ENCODE results near the gene PTPRD. TPM values are rescaled to one million over a fixed set of nuclear protein-coding genes. Genes with fewer than 3 reads are reported as not detected.

PTPRD gene
- total RNA-seq, 1 experiment from 2014 or later, result 0.02 TPM

DNA sequence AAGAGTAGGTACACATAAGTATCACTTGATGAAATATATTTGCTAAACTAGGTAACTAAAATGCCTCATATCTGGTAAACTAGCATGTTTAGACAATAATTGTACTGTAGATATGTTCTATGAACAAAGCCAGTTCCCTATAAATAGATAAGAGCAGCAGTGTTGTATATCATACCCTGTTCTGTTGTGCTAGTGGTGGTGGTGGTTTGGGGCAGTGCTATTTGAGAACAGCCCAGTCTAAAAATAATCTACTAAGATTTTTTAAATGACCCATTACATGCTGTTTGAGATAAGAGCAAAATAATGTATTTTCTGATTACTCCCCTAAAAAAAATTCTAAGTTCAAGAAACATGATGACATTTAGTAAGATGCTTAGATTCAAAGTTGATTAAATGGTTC, 1984.0 kb downstream of the PTPRD start (continued):
- TF ChIP-seq EGR1 (IDR thresholded peaks at IDR 0.05; ENCODE audit: low read depth), result no peak
- TF ChIP-seq CEBPB (IDR thresholded peaks at IDR 0.05; ENCODE audit: low read depth), result no peak
- TF ChIP-seq EZH2 (IDR thresholded peaks at IDR 0.05), result no peak
- no peak for TF ChIP-seq ZFX (IDR thresholded peaks at IDR 0.05)
- TF ChIP-seq, protein P1, sequence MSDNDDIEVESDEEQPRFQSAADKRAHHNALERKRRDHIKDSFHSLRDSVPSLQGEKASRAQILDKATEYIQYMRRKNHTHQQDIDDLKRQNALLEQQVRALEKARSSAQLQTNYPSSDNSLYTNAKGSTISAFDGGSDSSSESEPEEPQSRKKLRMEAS (IDR thresholded peaks at IDR 0.05), result no peak
- no peak for TF ChIP-seq ZNF274 (IDR thresholded peaks at IDR 0.05; ENCODE audit: low read depth, low read length)
- TF ChIP-seq POLR2A (IDR thresholded peaks at IDR 0.05; ENCODE audit: borderline replicate concordance, extremely low read depth, insufficient read depth, insufficient read length), result no peak

DNA sequence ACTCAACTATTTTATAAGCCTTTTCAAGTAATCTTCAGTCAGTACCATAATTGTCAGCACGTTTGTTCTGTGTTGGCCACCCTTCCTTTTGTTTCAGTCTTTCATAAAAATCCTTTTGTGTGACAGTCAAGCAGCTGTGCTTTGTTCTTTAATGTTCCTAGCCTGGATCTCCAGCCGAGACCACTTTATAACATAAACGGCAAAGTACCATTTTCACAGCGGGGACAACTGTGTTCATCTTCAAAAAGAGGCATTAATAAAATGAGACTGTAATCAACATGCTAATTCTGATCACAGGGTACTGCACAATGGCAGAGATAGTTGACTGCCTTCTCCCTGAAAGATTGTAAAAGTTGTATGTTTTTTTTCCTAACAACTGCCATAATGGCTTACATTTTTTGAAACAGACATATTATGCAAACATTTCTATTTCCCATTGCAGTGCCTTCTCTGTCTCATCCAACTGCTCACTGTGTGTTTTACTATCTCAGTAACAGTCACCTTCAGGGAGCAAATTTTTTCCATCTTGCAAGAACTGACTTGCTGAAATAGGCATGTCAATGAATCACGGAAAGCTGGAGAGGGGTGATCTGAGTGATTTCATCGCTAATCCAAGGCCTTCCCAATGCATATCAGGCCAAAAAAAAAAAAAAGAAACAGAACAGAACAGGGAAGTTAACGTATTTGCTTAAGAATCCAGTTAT, 1984.7 kb downstream of the PTPRD start:
- POLR2A ChIA-PET, result no interaction called here
- Histone ChIP-seq H3K9ac (ENCODE audit: low read length) (no peak overlapping the region), H3K4me1 (ENCODE audit: control insufficient read depth in 1 of 2, insufficient read depth in 2 of 2, low read length in 2 of 2) (no peaks in the 10 kb centered on the region), H3K27ac (ENCODE audit: low read depth, low read length) (no peak overlapping the region), H3K4me2 (ENCODE audit: low read length) (no peak overlapping the region), H3K4me3 (replicated peaks in 1 of 2; ENCODE audit: low read depth in 1 of 2, low read length in 2 of 2) (no peak overlapping the region), H3K36me3 (ENCODE audit: control insufficient read depth in 1 of 2, insufficient read depth in 2 of 2, low read length in 2 of 2) (no peaks in the 10 kb centered on the region), H4K20me1 (ENCODE audit: insufficient read depth) (no peaks in the 10 kb centered on the region), H2AFZ (ENCODE audit: low read depth, low read length, poor library complexity, severe bottlenecking) (no peak overlapping the region), H3K27me3 (ENCODE audit: insufficient read depth, low read length) (no peaks in the 10 kb centered on the region), H3K9me3 (ENCODE audit: control insufficient read depth in 1 of 2, insufficient read depth in 1 of 2, low read depth in 1 of 2, low read length in 2 of 2) (peaks cover 14 to 38% of the 10 kb centered on the region in 2 experiments; a peak in 2 of 4 replicates), H3K79me2 (ENCODE audit: insufficient read depth, low read length) (no peaks in the 10 kb centered on the region), H3K9me2 (ENCODE audit: insufficient read depth) (no peaks in the 10 kb centered on the region)
- ATAC-seq (no peak), DNase-seq (ENCODE audit: low read depth, low spot score) (no peak)
- TF ChIP-seq JUND (IDR thresholded peaks at IDR 0.05) (no peak), SIN3A (IDR thresholded peaks at IDR 0.05; ENCODE audit: low read depth) (no peak), TCF7L2 (IDR thresholded peaks at IDR 0.05; ENCODE audit: borderline replicate concordance, extremely low read depth, insufficient read depth, insufficient read length) (no peak), CBX3 (IDR thresholded peaks at IDR 0.05; ENCODE audit: low read depth) (no peak), ZFX (IDR thresholded peaks at IDR 0.05) (no peak), POLR2AphosphoS5 (IDR thresholded peaks at IDR 0.05; ENCODE audit: low read depth, low read length) (no peak), ELF1 (IDR thresholded peaks at IDR 0.05; ENCODE audit: borderline replicate concordance, low read depth) (no peak)
- CTCF ChIA-PET, result no interaction called here
- BruUV-seq (replicated peaks), result no TSS peak
- RAD21 ChIA-PET (ENCODE audit: low non-redundant PET in 1 of 2, low total read pairs in 2 of 2, uncharacterized antibody in 2 of 2, unreplicated experiment in 2 of 2), result no interaction called here
- intact Hi-C loops (cut with micrococcal nuclease), result no loop called here
